ENCODE results near the gene RFPL4A.
A peak's percentile ranks its signal among the peaks of the same experiment; 100 is the strongest.

RFPL4A gene

DNA sequence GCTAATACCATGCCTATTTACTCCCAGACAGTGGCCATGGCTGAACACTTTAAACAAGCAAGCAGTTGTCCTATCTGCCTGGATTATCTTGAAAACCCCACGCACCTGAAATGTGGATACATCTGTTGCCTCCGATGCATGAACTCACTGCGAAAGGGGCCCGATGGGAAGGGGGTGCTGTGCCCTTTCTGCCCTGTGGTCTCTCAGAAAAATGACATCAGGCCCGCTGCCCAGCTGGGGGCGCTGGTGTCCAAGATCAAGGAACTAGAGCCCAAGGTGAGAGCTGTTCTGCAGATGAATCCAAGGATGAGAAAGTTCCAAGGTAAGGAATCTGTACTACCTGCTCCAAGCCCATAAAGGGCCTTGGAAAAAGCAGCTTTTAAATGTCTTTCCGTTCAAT is 18.6 kb downstream of the RFPL4A start:
- Histone ChIP-seq H3K36me3 (ENCODE audit: insufficient read depth, insufficient read length, low read length) (no peaks in the 10 kb centered on the region), H3K27me3 (ENCODE audit: insufficient read depth, insufficient read length) (no peaks in the 10 kb centered on the region), H3K9me3 (ENCODE audit: insufficient read depth, low read length) (no peaks in the 10 kb centered on the region), H3K9ac (ENCODE audit: insufficient read length, low read depth) (no peak overlapping the region), H3K4me1 (ENCODE audit: insufficient read depth, insufficient read length) (no peaks in the 10 kb centered on the region), H3K4me3 (ENCODE audit: insufficient read length, low read depth) (no peak overlapping the region)
- DNase-seq (ENCODE audit: low read depth, low spot score) = peak; percentile 11
- TF ChIP-seq ZNF274 (IDR thresholded peaks at IDR 0.05; ENCODE audit: low read depth, low read length) = no peak
- no peak for TF ChIP-seq SUZ12 (IDR thresholded peaks at IDR 0.05; ENCODE audit: extremely low read depth, insufficient read depth, insufficient read length)
- TF ChIP-seq YY1 (IDR thresholded peaks at IDR 0.05; ENCODE audit: insufficient read depth, insufficient read length) = no peak

DNA sequence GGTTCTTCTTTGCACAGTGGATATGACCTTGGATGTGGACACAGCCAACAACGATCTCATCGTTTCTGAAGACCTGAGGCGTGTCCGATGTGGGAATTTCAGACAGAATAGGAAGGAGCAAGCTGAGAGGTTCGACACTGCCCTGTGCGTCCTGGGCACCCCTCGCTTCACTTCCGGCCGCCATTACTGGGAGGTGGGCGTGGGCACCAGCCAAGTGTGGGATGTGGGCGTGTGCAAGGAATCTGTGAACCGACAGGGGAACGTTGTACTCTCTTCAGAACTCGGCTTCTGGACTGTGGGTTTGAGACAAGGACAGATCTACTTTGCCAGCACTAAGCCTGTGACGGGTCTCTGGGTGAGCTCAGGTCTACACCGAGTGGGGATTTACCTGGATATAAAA is 19.4 kb downstream of the RFPL4A start:
- Histone ChIP-seq H3K4me3 (ENCODE audit: insufficient read length, low read depth) (no peak overlapping the region), H3K36me3 (ENCODE audit: insufficient read depth, insufficient read length, low read length) (no peaks in the 10 kb centered on the region), H3K9me3 (ENCODE audit: insufficient read depth, low read length) (no peaks in the 10 kb centered on the region), H3K9ac (ENCODE audit: insufficient read length, low read depth) (no peak overlapping the region), H3K4me1 (ENCODE audit: insufficient read depth, insufficient read length) (no peaks in the 10 kb centered on the region), H3K27me3 (ENCODE audit: insufficient read depth, insufficient read length) (no peaks in the 10 kb centered on the region)
- DNase-seq (ENCODE audit: low read depth, low spot score) = no peak
- no peak for TF ChIP-seq SUZ12 (IDR thresholded peaks at IDR 0.05; ENCODE audit: extremely low read depth, insufficient read depth, insufficient read length)
- TF ChIP-seq YY1 (IDR thresholded peaks at IDR 0.05; ENCODE audit: insufficient read depth, insufficient read length) = no peak
- no peak for TF ChIP-seq ZNF274 (IDR thresholded peaks at IDR 0.05; ENCODE audit: low read depth, low read length)

- TF ChIP-seq ZNF274 (IDR thresholded peaks at IDR 0.05; ENCODE audit: low read depth, low read length) (no peak), SUZ12 (IDR thresholded peaks at IDR 0.05; ENCODE audit: extremely low read depth, insufficient read depth, insufficient read length) (no peak), YY1 (IDR thresholded peaks at IDR 0.05; ENCODE audit: insufficient read depth, insufficient read length) (no peak)
- H3K4me1 ChIP-seq (ENCODE audit: insufficient read depth, insufficient read length) = no peaks in the 10 kb centered on the region
- DNase-seq (ENCODE audit: low read depth, low spot score) = no peak
- no peaks in the 10 kb centered on the region for H3K9me3 ChIP-seq (ENCODE audit: insufficient read depth, low read length)
- no peaks in the 10 kb centered on the region for H3K36me3 ChIP-seq (ENCODE audit: insufficient read depth, insufficient read length, low read length)
- no peak overlapping the region for H3K4me3 ChIP-seq (ENCODE audit: insufficient read length, low read depth)
- H3K9ac ChIP-seq (ENCODE audit: insufficient read length, low read depth) = no peak overlapping the region
- no peaks in the 10 kb centered on the region for H3K27me3 ChIP-seq (ENCODE audit: insufficient read depth, insufficient read length)
Measured at GRCh38 chr19:55781112-55781511, 22.2 kb downstream of the RFPL4A start.

DNA sequence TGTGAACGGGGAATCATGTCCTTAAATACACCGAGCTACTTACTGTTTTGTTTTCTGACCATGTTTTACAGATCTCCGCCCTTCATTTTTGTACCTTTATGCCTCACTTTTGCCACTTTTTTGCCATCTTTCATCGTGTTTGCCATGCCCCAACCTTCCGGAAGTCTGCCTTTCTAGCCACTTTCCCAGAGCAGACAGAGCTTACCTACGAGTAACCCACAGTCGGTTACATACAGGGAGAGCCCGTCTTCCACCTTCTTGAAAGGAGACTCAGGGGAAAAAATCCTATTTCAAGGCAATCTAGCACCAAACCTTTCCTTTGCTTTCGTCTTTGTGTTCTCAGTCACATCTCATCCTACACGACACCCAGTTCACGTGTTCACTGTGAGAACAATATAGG is 36.1 kb downstream of the RFPL4A start:
- H3K4me3 ChIP-seq (ENCODE audit: insufficient read length, low read depth) = no peak overlapping the region
- H3K36me3 ChIP-seq (ENCODE audit: insufficient read depth, insufficient read length, low read length) = no peaks in the 10 kb centered on the region
- no peak overlapping the region for H3K9ac ChIP-seq (ENCODE audit: insufficient read length, low read depth)
- no peaks in the 10 kb centered on the region for H3K4me1 ChIP-seq (ENCODE audit: insufficient read depth, insufficient read length)
- TF ChIP-seq SUZ12 (IDR thresholded peaks at IDR 0.05; ENCODE audit: extremely low read depth, insufficient read depth, insufficient read length) = no peak
- TF ChIP-seq YY1 (IDR thresholded peaks at IDR 0.05; ENCODE audit: insufficient read depth, insufficient read length) = no peak
- TF ChIP-seq ZNF274 (IDR thresholded peaks at IDR 0.05; ENCODE audit: low read depth, low read length) = no peak
- no peak for DNase-seq (ENCODE audit: low read depth, low spot score)
- no peaks in the 10 kb centered on the region for H3K9me3 ChIP-seq (ENCODE audit: insufficient read depth, low read length)
- H3K27me3 ChIP-seq (ENCODE audit: insufficient read depth, insufficient read length) = no peaks in the 10 kb centered on the region

GRCh38 chr19:55801416-55801815 is 42.5 kb downstream of the RFPL4A start:
- TF ChIP-seq SUZ12 (IDR thresholded peaks at IDR 0.05; ENCODE audit: extremely low read depth, insufficient read depth, insufficient read length) (no peak), YY1 (IDR thresholded peaks at IDR 0.05; ENCODE audit: insufficient read depth, insufficient read length) (no peak), ZNF274 (IDR thresholded peaks at IDR 0.05; ENCODE audit: low read depth, low read length) (no peak)
- H3K27me3 ChIP-seq (ENCODE audit: insufficient read depth, insufficient read length) = no peaks in the 10 kb centered on the region
- H3K9me3 ChIP-seq (ENCODE audit: insufficient read depth, low read length) = no peaks in the 10 kb centered on the region
- H3K4me1 ChIP-seq (ENCODE audit: insufficient read depth, insufficient read length) = no peaks in the 10 kb centered on the region
- no peaks in the 10 kb centered on the region for H3K36me3 ChIP-seq (ENCODE audit: insufficient read depth, insufficient read length, low read length)
- no peak overlapping the region for H3K9ac ChIP-seq (ENCODE audit: insufficient read length, low read depth)
- no peak for DNase-seq (ENCODE audit: low read depth, low spot score)
- no peak overlapping the region for H3K4me3 ChIP-seq (ENCODE audit: insufficient read length, low read depth)

- TF ChIP-seq SUZ12 (IDR thresholded peaks at IDR 0.05; ENCODE audit: extremely low read depth, insufficient read depth, insufficient read length) = no peak
- no peak for TF ChIP-seq YY1 (IDR thresholded peaks at IDR 0.05; ENCODE audit: insufficient read depth, insufficient read length)
- no peak for TF ChIP-seq ZNF274 (IDR thresholded peaks at IDR 0.05; ENCODE audit: low read depth, low read length)
- Histone ChIP-seq H3K4me3 (ENCODE audit: insufficient read length, low read depth) (no peak overlapping the region), H3K9me3 (ENCODE audit: insufficient read depth, low read length) (no peaks in the 10 kb centered on the region), H3K9ac (ENCODE audit: insufficient read length, low read depth) (no peak overlapping the region), H3K4me1 (ENCODE audit: insufficient read depth, insufficient read length) (no peaks in the 10 kb centered on the region), H3K27me3 (ENCODE audit: insufficient read depth, insufficient read length) (no peaks in the 10 kb centered on the region), H3K36me3 (ENCODE audit: insufficient read depth, insufficient read length, low read length) (no peaks in the 10 kb centered on the region)
- no peak for DNase-seq (ENCODE audit: low read depth, low spot score)
Measured at GRCh38 chr19:55802281-55802680, 43.4 kb downstream of the RFPL4A start.

DNA sequence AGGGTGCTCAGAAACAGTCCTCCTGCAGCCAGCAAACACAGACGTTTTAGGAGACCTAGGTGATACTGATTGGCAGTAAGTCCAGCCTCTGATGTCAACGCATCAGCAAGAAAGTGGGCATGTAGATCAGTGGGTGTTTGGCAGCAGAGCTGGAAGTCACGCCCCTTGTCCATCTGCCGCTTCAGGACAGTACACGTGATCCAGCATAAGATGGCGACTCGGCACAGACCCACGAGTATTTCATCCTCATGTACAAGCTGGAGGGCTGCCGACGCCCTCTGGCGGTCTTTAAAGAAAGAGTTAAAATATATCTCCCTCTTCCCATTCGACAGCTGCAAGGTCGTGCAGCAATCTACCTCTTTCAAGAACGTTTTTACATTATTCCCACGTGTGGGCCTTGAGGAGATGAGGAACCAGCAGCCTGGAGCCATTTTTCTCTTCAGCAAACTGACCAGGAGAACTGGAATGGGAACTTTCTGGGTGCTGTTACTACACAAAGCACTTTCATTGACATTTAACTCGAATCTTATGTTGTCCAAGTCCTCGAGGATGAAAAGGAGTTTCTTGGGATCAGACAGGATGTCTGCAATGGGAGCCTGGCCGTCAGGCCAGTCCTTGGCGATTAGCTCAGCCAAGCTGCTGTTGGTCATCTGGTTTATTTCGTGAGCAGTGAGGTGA is 50.6 kb downstream of the RFPL4A start:
- no peak overlapping the region for H3K4me3 ChIP-seq (ENCODE audit: insufficient read length, low read depth)
- TF ChIP-seq SUZ12 (IDR thresholded peaks at IDR 0.05; ENCODE audit: extremely low read depth, insufficient read depth, insufficient read length) (no peak), YY1 (IDR thresholded peaks at IDR 0.05; ENCODE audit: insufficient read depth, insufficient read length) (peak; percentile 48)
- no peak overlapping the region for H3K9ac ChIP-seq (ENCODE audit: insufficient read length, low read depth)
- H3K27me3 ChIP-seq (ENCODE audit: insufficient read depth, insufficient read length) = no peaks in the 10 kb centered on the region
- DNase-seq (ENCODE audit: low read depth, low spot score) = peak; percentile 75
- H3K36me3 ChIP-seq (ENCODE audit: insufficient read depth, insufficient read length, low read length) = no peaks in the 10 kb centered on the region
- H3K9me3 ChIP-seq (ENCODE audit: insufficient read depth, low read length) = peaks cover 5% of the 10 kb centered on the region; the same call in 1 of the 2 replicates
- no peaks in the 10 kb centered on the region for H3K4me1 ChIP-seq (ENCODE audit: insufficient read depth, insufficient read length)
